Uterus (tissue), 2 donors: ENCODE measurements around the gene PDLIM1.

Source experiments
- POLR2A ChIP-seq, 2 donors: fragments of 450-650 bp; IDR thresholded peaks; one replicate each; pipeline ENCODE4 v1.6.1; 2016; ENCODE audit warnings: antibody characterized with exemption in 2 of 2, mild to moderate bottlenecking in 1 of 2, moderate library complexity in 1 of 2
- TF ChIP-seq, protein P1 (sequence below), 4 experiments: fragments of 200-600 bp in 2 of 4; fragments of 450-650 bp in 2 of 4; sonication (generic) in 2 of 4; IDR thresholded peaks; one replicate each; pipeline ENCODE4 v1.5.1; 2016 to 2019; ENCODE audit warnings: antibody characterized with exemption in 4 of 4, mild to moderate bottlenecking in 2 of 4, moderate library complexity in 1 of 4

DNA sequence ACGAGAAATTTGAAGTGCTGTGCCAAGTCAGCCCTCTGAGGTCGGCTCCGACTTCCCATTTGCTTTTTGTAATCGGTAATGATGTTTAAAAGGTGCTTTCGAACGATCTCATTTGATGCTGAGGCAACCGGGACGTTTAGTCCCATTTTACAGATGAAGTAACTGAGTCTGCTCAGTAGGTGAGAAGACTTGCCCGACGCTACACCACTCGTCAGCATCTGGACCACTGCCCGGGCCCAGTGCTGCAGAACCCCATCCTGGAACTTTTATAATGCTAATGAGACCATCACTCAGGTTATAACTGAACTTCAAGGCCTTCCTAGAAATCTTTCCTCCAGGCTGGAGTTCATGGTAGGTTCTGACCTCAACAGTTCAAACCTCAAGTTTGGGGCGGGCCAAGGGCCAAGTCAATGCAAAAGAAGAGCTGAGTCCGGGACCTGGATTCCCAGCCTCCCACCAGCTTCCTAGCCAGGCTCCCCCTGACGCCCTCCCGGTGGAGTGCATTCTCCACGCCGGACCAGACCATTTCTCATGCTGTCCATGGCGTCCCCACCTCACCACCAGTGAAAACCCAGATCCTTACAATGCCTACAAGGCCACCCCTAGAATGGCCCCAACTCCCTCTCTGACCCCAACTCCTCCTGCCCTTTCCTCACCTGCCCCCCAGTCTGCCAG, 699 bp upstream of the PDLIM1 start:
- no peak for TF ChIP-seq POLR2A (IDR thresholded peaks at IDR 0.05)
- TF ChIP-seq, protein P1, sequence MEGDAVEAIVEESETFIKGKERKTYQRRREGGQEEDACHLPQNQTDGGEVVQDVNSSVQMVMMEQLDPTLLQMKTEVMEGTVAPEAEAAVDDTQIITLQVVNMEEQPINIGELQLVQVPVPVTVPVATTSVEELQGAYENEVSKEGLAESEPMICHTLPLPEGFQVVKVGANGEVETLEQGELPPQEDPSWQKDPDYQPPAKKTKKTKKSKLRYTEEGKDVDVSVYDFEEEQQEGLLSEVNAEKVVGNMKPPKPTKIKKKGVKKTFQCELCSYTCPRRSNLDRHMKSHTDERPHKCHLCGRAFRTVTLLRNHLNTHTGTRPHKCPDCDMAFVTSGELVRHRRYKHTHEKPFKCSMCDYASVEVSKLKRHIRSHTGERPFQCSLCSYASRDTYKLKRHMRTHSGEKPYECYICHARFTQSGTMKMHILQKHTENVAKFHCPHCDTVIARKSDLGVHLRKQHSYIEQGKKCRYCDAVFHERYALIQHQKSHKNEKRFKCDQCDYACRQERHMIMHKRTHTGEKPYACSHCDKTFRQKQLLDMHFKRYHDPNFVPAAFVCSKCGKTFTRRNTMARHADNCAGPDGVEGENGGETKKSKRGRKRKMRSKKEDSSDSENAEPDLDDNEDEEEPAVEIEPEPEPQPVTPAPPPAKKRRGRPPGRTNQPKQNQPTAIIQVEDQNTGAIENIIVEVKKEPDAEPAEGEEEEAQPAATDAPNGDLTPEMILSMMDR (IDR thresholded peaks at IDR 0.05): no peak
